ENCODE results near the gene EPB41L4A. TPM values are rescaled to one million over a fixed set of nuclear protein-coding genes. Genes with fewer than 3 reads are reported as not detected.

The EPB41L4A gene
- total RNA-seq, 2 experiments from 2014 or later = 1.3 to 1.5 TPM

- no peaks in the 10 kb centered on the region for H3K36me3 Mint-ChIP-seq
- H3K27me3 Mint-ChIP-seq = peaks cover 30% of the 10 kb centered on the region
- CTCF ChIA-PET = no interaction called here
- ATAC-seq = no peak
- DNase-seq = no peak
- no peaks in the 10 kb centered on the region for H3K4me1 Mint-ChIP-seq
- H3K9me3 Mint-ChIP-seq (ENCODE audit: low read depth) = no peaks in the 10 kb centered on the region
- H3K27ac Mint-ChIP-seq = no peak overlapping the region
- H3K4me3 Mint-ChIP-seq = no peak overlapping the region
Observed at GRCh38 chr5:112306956-112307355, 112.1 kb downstream of the EPB41L4A start.

- Mint-ChIP-seq H3K4me1 (no peaks in the 10 kb centered on the region), H3K27me3 (peaks cover 31% of the 10 kb centered on the region), H3K36me3 (no peaks in the 10 kb centered on the region), H3K4me3 (no peak overlapping the region), H3K27ac (no peak overlapping the region), H3K9me3 (ENCODE audit: low read depth) (no peaks in the 10 kb centered on the region)
- ATAC-seq (no peak), DNase-seq (no peak)
- CTCF ChIA-PET = no interaction called here
Observed at GRCh38 chr5:112304743-112305142, 114.3 kb downstream of the EPB41L4A start.

- DNase-seq (no peak), ATAC-seq (no peak)
- H3K9me3 Mint-ChIP-seq (ENCODE audit: low read depth) = peaks cover 4% of the 10 kb centered on the region
- peaks cover 29% of the 10 kb centered on the region for H3K27me3 Mint-ChIP-seq
- no peaks in the 10 kb centered on the region for H3K36me3 Mint-ChIP-seq
- H3K4me1 Mint-ChIP-seq = no peaks in the 10 kb centered on the region
- no peak overlapping the region for H3K4me3 Mint-ChIP-seq
- CTCF ChIA-PET = no interaction called here
- no peak overlapping the region for H3K27ac Mint-ChIP-seq
Observed at GRCh38 chr5:112303685-112304084, 115.4 kb downstream of the EPB41L4A start.

GRCh38 chr5:112294126-112294525 is 125.0 kb downstream of the EPB41L4A start:
- Mint-ChIP-seq H3K4me1 (no peaks in the 10 kb centered on the region), H3K9me3 (ENCODE audit: low read depth) (peaks cover 5% of the 10 kb centered on the region), H3K27me3 (peaks cover 2% of the 10 kb centered on the region), H3K4me3 (no peak overlapping the region), H3K36me3 (no peaks in the 10 kb centered on the region), H3K27ac (no peak overlapping the region)
- ATAC-seq = no peak
- CTCF ChIA-PET = interaction anchor here (1.3 kb wide), 1 partner anchor 14 kb away, joined by 3 read pairs; no protein-coding TSS in a partner anchor
- DNase-seq = no peak

- H3K4me3 Mint-ChIP-seq = no peak overlapping the region
- CTCF ChIA-PET = interaction anchor here (1.3 kb wide), 1 partner anchor 13 kb away, joined by 3 read pairs; no protein-coding TSS in a partner anchor
- H3K4me1 Mint-ChIP-seq = no peaks in the 10 kb centered on the region
- H3K27me3 Mint-ChIP-seq = peaks cover 2% of the 10 kb centered on the region
- H3K36me3 Mint-ChIP-seq = no peaks in the 10 kb centered on the region
- DNase-seq = no peak
- no peaks in the 10 kb centered on the region for H3K9me3 Mint-ChIP-seq (ENCODE audit: low read depth)
- H3K27ac Mint-ChIP-seq = no peak overlapping the region
- ATAC-seq = no peak
Observed at GRCh38 chr5:112293587-112293986, 125.5 kb downstream of the EPB41L4A start.

- no peak for ATAC-seq
- CTCF ChIA-PET = no interaction called here
- no peak overlapping the region for H3K27ac Mint-ChIP-seq
Observed at GRCh38 chr5:112290691-112291090, 128.4 kb downstream of the EPB41L4A start.

GRCh38 chr5:112289465-112289864 is 129.6 kb downstream of the EPB41L4A start:
- H3K4me1 Mint-ChIP-seq = no peaks in the 10 kb centered on the region
- ATAC-seq = no peak
- DNase-seq = no peak
- no peak overlapping the region for H3K27ac Mint-ChIP-seq
- no peaks in the 10 kb centered on the region for H3K9me3 Mint-ChIP-seq (ENCODE audit: low read depth)
- CTCF ChIA-PET = no interaction called here
- H3K4me3 Mint-ChIP-seq = no peak overlapping the region
- H3K36me3 Mint-ChIP-seq = no peaks in the 10 kb centered on the region
- peaks cover 3% of the 10 kb centered on the region for H3K27me3 Mint-ChIP-seq

More at GRCh38 chr5:112290691-112291090, 128.4 kb downstream of the EPB41L4A start:
- no peak overlapping the region for H3K4me3 Mint-ChIP-seq
- no peak for DNase-seq
- no peaks in the 10 kb centered on the region for H3K36me3 Mint-ChIP-seq
- no peaks in the 10 kb centered on the region for H3K4me1 Mint-ChIP-seq
- no peaks in the 10 kb centered on the region for H3K9me3 Mint-ChIP-seq (ENCODE audit: low read depth)
- H3K27me3 Mint-ChIP-seq = peaks cover 2% of the 10 kb centered on the region

GRCh38 chr5:112283943-112284929 is 134.8 kb downstream of the EPB41L4A start:
- Mint-ChIP-seq H3K4me3 (no peak overlapping the region), H3K4me1 (no peaks in the 10 kb centered on the region)
- CTCF ChIA-PET = no interaction called here

GRCh38 chr5:112283034-112283582 is 136.0 kb downstream of the EPB41L4A start:
- no peaks in the 10 kb centered on the region for H3K4me1 Mint-ChIP-seq
- H3K27me3 Mint-ChIP-seq = peaks cover 6% of the 10 kb centered on the region
- H3K27ac Mint-ChIP-seq = no peak overlapping the region
- H3K9me3 Mint-ChIP-seq (ENCODE audit: low read depth) = no peaks in the 10 kb centered on the region
- CTCF ChIA-PET = no interaction called here
- no peak for ATAC-seq
- H3K36me3 Mint-ChIP-seq = no peaks in the 10 kb centered on the region
- no peak for DNase-seq
- H3K4me3 Mint-ChIP-seq = no peak overlapping the region

More at GRCh38 chr5:112283943-112284929, 134.8 kb downstream of the EPB41L4A start:
- Mint-ChIP-seq H3K36me3 (no peaks in the 10 kb centered on the region), H3K9me3 (ENCODE audit: low read depth) (no peaks in the 10 kb centered on the region), H3K27ac (no peak overlapping the region), H3K27me3 (peaks cover 6% of the 10 kb centered on the region)
- no peak for DNase-seq
- ATAC-seq = no peak

- Mint-ChIP-seq H3K27me3 (peaks cover 6% of the 10 kb centered on the region), H3K9me3 (ENCODE audit: low read depth) (no peaks in the 10 kb centered on the region), H3K27ac (no peak overlapping the region), H3K4me3 (no peak overlapping the region), H3K4me1 (no peaks in the 10 kb centered on the region), H3K36me3 (no peaks in the 10 kb centered on the region)
- CTCF ChIA-PET = no interaction called here
- no peak for ATAC-seq
- no peak for DNase-seq
Observed at GRCh38 chr5:112279082-112279481, 140.0 kb downstream of the EPB41L4A start.

- ATAC-seq (no peak), DNase-seq (no peak)
- H3K36me3 Mint-ChIP-seq = no peaks in the 10 kb centered on the region
- H3K27me3 Mint-ChIP-seq = peaks cover 3% of the 10 kb centered on the region
- H3K4me3 Mint-ChIP-seq = no peak overlapping the region
- H3K4me1 Mint-ChIP-seq = no peaks in the 10 kb centered on the region
- CTCF ChIA-PET = no interaction called here
- no peaks in the 10 kb centered on the region for H3K9me3 Mint-ChIP-seq (ENCODE audit: low read depth)
- H3K27ac Mint-ChIP-seq = no peak overlapping the region
Observed at GRCh38 chr5:112276991-112277390, 142.1 kb downstream of the EPB41L4A start.

GRCh38 chr5:112275671-112276070 is 143.4 kb downstream of the EPB41L4A start:
- ATAC-seq = no peak
- DNase-seq = no peak
- no peak overlapping the region for H3K27ac Mint-ChIP-seq
- CTCF ChIA-PET = no interaction called here
- H3K4me1 Mint-ChIP-seq = no peaks in the 10 kb centered on the region
- no peaks in the 10 kb centered on the region for H3K36me3 Mint-ChIP-seq
- H3K4me3 Mint-ChIP-seq = no peak overlapping the region
- peaks cover 3% of the 10 kb centered on the region for H3K27me3 Mint-ChIP-seq
- no peaks in the 10 kb centered on the region for H3K9me3 Mint-ChIP-seq (ENCODE audit: low read depth)

- H3K27ac Mint-ChIP-seq = no peak overlapping the region
- ATAC-seq (no peak), DNase-seq (no peak)
- H3K9me3 Mint-ChIP-seq (ENCODE audit: low read depth) = no peaks in the 10 kb centered on the region
- H3K36me3 Mint-ChIP-seq = no peaks in the 10 kb centered on the region
- H3K27me3 Mint-ChIP-seq = peaks cover 9% of the 10 kb centered on the region
- H3K4me1 Mint-ChIP-seq = peaks cover 3% of the 10 kb centered on the region
- CTCF ChIA-PET = no interaction called here
- no peak overlapping the region for H3K4me3 Mint-ChIP-seq
Observed at GRCh38 chr5:112270299-112271293, 148.5 kb downstream of the EPB41L4A start.
